Smooth muscle cell (in vitro differentiated cells): Measurements from ENCODE around the gene ST6GALNAC2. TPM values are rescaled to one million over a fixed set of nuclear protein-coding genes. Genes with fewer than 3 reads are reported as not detected.
A peak's percentile ranks its signal among the peaks of the same experiment; 100 is the strongest.

ENCODE experiments used
- DNase-seq: peaks from one replicate; lab custom pipeline; 2025; ENCODE audit not compliant: unreplicated experiment; lab: John Stamatoyannopoulos, UW
- H2AFZ ChIP-seq: fragments of 200-600 bp; sonication (generic); 2 replicates; pipeline ENCODE4 v1.6.0; 2016; ENCODE audit warnings: antibody characterized with exemption, low read depth, mild to moderate bottlenecking
- H3F3A ChIP-seq: fragments of 200-600 bp; sonication (generic); 2 replicates; pipeline ENCODE4 v1.6.0; 2017; ENCODE audit warnings: antibody characterized with exemption, low read depth
- H3K27ac ChIP-seq: fragments of 200-600 bp; sonication (generic); 2 replicates; pipeline ENCODE4 v1.5.1; 2016; ENCODE audit warnings: low read depth, mild to moderate bottlenecking
- H3K27me3 ChIP-seq: fragments of 200-600 bp; sonication (generic); 2 replicates; pipeline ENCODE4 v1.6.1; 2016; ENCODE audit warnings: low read depth, mild to moderate bottlenecking
- H3K36me3 ChIP-seq: fragments of 200-600 bp; sonication (generic); 2 replicates; pipeline ENCODE4 v1.5.1; 2016; ENCODE audit warnings: low read depth
- H3K4me1 ChIP-seq: fragments of 200-600 bp; sonication (generic); 2 replicates; pipeline ENCODE4 v1.5.1; 2016; ENCODE audit warnings: low read depth
- H3K4me2 ChIP-seq: fragments of 200-600 bp; sonication (generic); 2 replicates; pipeline ENCODE4 v1.6.0; 2016; ENCODE audit warnings: mild to moderate bottlenecking
- H3K4me3 ChIP-seq: fragments of 200-600 bp; sonication (generic); 2 replicates; pipeline ENCODE4 v1.5.1; 2016; ENCODE audit warnings: mild to moderate bottlenecking
- H3K79me2 ChIP-seq: fragments of 200-600 bp; sonication (generic); 2 replicates; pipeline ENCODE4 v1.6.0; 2016; ENCODE audit warnings: low read depth, mild to moderate bottlenecking
- H3K9ac ChIP-seq: fragments of 200-600 bp; sonication (generic); 2 replicates; pipeline ENCODE4 v1.6.0; 2016; ENCODE audit warnings: low read depth
- H3K9me3 ChIP-seq: fragments of 200-600 bp; sonication (generic); replicated peaks from 2 replicates; pipeline ENCODE4 v1.5.1; 2016; ENCODE audit warnings: low read depth
- H4K20me1 ChIP-seq: fragments of 200-600 bp; sonication (generic); 2 replicates; pipeline ENCODE4 v1.6.0; 2016; ENCODE audit warnings: low read depth
- CTCF ChIP-seq: fragments of 200-600 bp; sonication (generic); IDR thresholded peaks from 2 replicates; pipeline ENCODE4 v1.5.1; 2017; ENCODE audit warnings: borderline replicate concordance, mild to moderate bottlenecking, antibody characterized with exemption; ENCODE audit not compliant: insufficient read depth, poor library complexity, severe bottlenecking
- WGBS: methylation state at CpG from one replicate; pipeline ENCODE4 v1.1.7; 2016; ENCODE audit warnings: low lambda C conversion rate; 5-methylcytosine and 5-hydroxymethylcytosine counted together
- polyA plus RNA-seq: library from polyadenylated mRNA; unstranded; fragments of >200 nt; fragmentation: Nextera tagmentation; extraction: Ambion mirVana; gene quantifications from 2 replicates; pipeline ENCODE4 v1.2.1, GENCODE V29; 2016
- total RNA-seq: library from RNA; depleted of rRNA; stranded (reverse); fragments of >200 nt; gene quantifications from 2 replicates; pipeline ENCODE4 v1.2.3, GENCODE V29; 2014

Gene ST6GALNAC2
- total and polyA plus RNA-seq, 2 experiments from 2014 or later = 1.2 to 6.9 TPM

DNA sequence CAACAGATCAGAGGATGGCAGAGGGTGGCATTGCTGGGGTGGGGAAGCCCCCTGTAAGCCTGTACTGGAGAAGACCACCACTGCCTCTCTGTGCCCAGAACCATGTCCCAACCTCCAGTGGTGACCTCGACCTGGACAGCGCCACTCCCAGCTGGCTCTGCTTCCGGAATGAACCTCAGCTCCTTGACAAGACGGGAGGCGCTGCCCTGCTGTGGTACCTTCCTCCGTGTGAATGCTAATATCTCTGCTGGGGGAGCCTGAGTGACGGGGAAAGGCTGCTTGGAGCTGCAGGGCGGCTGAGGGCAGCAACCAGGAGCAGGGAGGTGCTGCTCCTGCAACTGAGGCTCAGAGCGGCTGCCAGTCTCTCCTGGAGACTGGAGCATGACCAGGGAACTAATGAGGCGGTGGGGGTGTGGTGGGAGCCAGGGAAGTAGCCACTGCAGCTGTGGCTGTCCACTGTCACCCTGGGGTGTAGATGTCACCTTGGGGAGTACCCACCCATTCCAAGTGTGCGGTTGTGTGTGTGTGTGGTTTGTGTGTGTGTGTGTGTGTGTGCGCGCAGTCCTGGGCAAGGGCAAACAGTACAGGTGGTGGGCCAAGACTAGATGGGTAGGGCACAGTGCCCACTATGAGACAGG is 39.6 kb downstream of the ST6GALNAC2 start:
- Histone ChIP-seq H4K20me1 (no peaks in the 10 kb centered on the region), H3K4me2 (no peak overlapping the region), H3K27me3 (no peaks in the 10 kb centered on the region), H3K4me3 (no peak overlapping the region), H3F3A (peaks cover 11% of the 10 kb centered on the region), H3K79me2 (no peaks in the 10 kb centered on the region), H3K9me3 (no peaks in the 10 kb centered on the region), H3K4me1 (peaks cover 11% of the 10 kb centered on the region), H2AFZ (no peak overlapping the region), H3K9ac (no peak overlapping the region), H3K36me3 (no peaks in the 10 kb centered on the region), H3K27ac (no peak overlapping the region)
- no peak for DNase-seq
- TF ChIP-seq CTCF = no peak
- 85% methylated on average over 13 of the region's 13 CpGs for WGBS

GRCh38 chr17:76544546-76545365 is 40.9 kb downstream of the ST6GALNAC2 start:
- H4K20me1 ChIP-seq = no peaks in the 10 kb centered on the region
- H3K27me3 ChIP-seq = no peaks in the 10 kb centered on the region
- H3K9me3 ChIP-seq = no peaks in the 10 kb centered on the region
- H3K36me3 ChIP-seq = no peaks in the 10 kb centered on the region
- TF ChIP-seq CTCF = no peak
- WGBS = 74% methylated on average over 23 of the region's 24 CpGs
- peaks cover 6% of the 10 kb centered on the region for H3F3A ChIP-seq
- H3K9ac ChIP-seq = peak overlapping the region; percentile 3
- no peak overlapping the region for H3K27ac ChIP-seq
- peaks cover 16% of the 10 kb centered on the region for H3K4me1 ChIP-seq
- no peak overlapping the region for H3K4me3 ChIP-seq
- DNase-seq = no peak
- H3K4me2 ChIP-seq = peak overlapping the region; percentile 75
- no peak overlapping the region for H2AFZ ChIP-seq
- H3K79me2 ChIP-seq = no peaks in the 10 kb centered on the region

DNA sequence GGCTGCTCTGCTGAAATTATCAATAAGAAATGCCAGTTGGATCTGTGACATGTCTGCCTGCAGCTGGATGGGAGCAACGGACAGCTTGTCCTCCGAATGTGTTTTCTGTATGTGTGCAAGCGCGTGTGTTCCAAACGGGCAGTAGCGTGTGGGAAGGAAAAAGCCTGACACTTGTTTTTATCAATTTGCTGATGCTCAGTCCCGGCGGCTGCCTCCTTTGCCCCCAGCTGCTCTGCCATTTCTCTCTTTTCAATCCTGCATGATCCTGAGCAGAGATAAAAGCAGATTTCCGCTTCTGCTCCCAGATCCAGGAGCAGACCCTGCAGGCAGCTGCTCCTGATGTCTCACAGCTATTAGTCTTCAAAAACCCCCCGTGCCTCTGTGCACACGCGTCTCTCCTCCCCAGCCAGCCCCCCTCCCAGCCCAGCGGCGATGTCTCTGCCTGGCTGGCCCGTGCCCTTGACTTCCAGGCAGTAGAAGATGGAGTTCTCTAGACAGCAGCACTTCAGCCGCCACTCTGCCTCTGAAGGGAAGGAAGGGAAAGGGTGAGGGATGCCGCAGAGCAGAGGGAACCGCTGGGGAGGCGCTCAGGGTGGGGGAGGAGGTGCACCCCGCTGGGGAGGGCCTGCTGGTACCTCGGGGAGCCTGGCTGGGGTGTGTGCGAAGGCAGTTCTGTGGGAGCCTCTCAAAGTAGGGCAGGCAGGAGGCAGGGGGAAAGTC is 41.7 kb downstream of the ST6GALNAC2 start:
- Histone ChIP-seq H3K4me1 (peaks cover 16% of the 10 kb centered on the region), H4K20me1 (no peaks in the 10 kb centered on the region), H3K4me2 (peak overlapping the region; percentile 75), H3K79me2 (no peaks in the 10 kb centered on the region), H2AFZ (no peak overlapping the region), H3K27me3 (no peaks in the 10 kb centered on the region), H3K36me3 (no peaks in the 10 kb centered on the region), H3F3A (peaks cover 6% of the 10 kb centered on the region), H3K9me3 (no peaks in the 10 kb centered on the region), H3K27ac (no peak overlapping the region), H3K4me3 (no peak overlapping the region), H3K9ac (peak overlapping the region; percentile 3)
- WGBS = 10% methylated on average over 21 of the region's 22 CpGs
- DNase-seq = peak; percentile 18
- TF ChIP-seq CTCF = no peak
